HepG2 (cell line): Measurements from ENCODE around the gene CDK8. TPM values are rescaled to one million over a fixed set of nuclear protein-coding genes. Genes with fewer than 3 reads are reported as not detected.

ENCODE experiments used
- FOSL1 ChIP-seq: sonication (generic); formaldehyde crosslinking; IDR thresholded peaks from 2 replicates; pipeline ENCODE4 v1.9.0; 2021; ENCODE audit warnings: missing genetic modification reagents, borderline replicate concordance
- GABPB1 ChIP-seq: IDR thresholded peaks from 2 replicates; pipeline ENCODE4 v1.6.1; 2016; ENCODE audit warnings: mild to moderate bottlenecking, missing genetic modification reagents, moderate library complexity, missing compliant biosample characterization
- RBM39 ChIP-seq: fragments of 200-400 bp; formaldehyde crosslinking; IDR thresholded peaks from one replicate; pipeline ENCODE4 v1.6.1; 2018; ENCODE audit warnings: antibody characterized with exemption, mild to moderate bottlenecking, low read depth, low read length; ENCODE audit not compliant: poor library complexity, severe bottlenecking
- SOX6 ChIP-seq, 2 experiments: fragments of 450-650 bp in 1 of 2; sonication (generic) in 1 of 2; formaldehyde crosslinking in 1 of 2; IDR thresholded peaks; 2 replicates each; pipeline versions ENCODE4 v1.4.0 to v1.6.1; 2017 to 2020; ENCODE audit warnings: antibody characterized with exemption in 1 of 2, mild to moderate bottlenecking in 1 of 2, missing genetic modification reagents in 1 of 2
- U2AF1 ChIP-seq: fragments of 200-400 bp; formaldehyde crosslinking; optimal IDR thresholded peaks from 2 replicates; pipeline ENCODE3; 2017; ENCODE audit warnings: mild to moderate bottlenecking, low read depth, low read length
- ZKSCAN5 ChIP-seq: sonication (generic); formaldehyde crosslinking; IDR thresholded peaks from 2 replicates; pipeline ENCODE4 v1.5.1; 2020; ENCODE audit warnings: mild to moderate bottlenecking, missing genetic modification reagents
- ZNF549 ChIP-seq: sonication (generic); formaldehyde crosslinking; IDR thresholded peaks from 2 replicates; pipeline ENCODE4 v1.5.0; 2020; ENCODE audit warnings: missing genetic modification reagents
- ZNF589 ChIP-seq: sonication (generic); formaldehyde crosslinking; conservative IDR thresholded peaks from 2 replicates; pipeline ENCODE4 v1.8.0; 2022; ENCODE audit warnings: mild to moderate bottlenecking, moderate library complexity, missing genetic modification reagents
- polyA plus RNA-seq, 8 experiments: library from polyadenylated mRNA; depleted of rRNA in 3 of 8; stranded (reverse) in 7 of 8; unstranded in 1 of 8; fragments of >200 nt; fragmentation: Illumina TruSeq in 4 of 8; extraction: Trizol in 4 of 8; gene quantifications; 2 replicates each; pipeline versions ENCODE4 v1.2.1 to v1.2.3, GENCODE V29; 2011 to 2016; ENCODE audit warnings: low read depth in 4 of 8, missing spikeins in 1 of 8, mixed read lengths in 1 of 8; ENCODE audit not compliant: insufficient read depth in 1 of 8
- total RNA-seq, 5 experiments: library from RNA; depleted of rRNA; stranded (reverse); fragments of >200 nt; fragmentation: Illumina TruSeq; extraction: Trizol; gene quantifications; 2 replicates each; pipeline ENCODE4 v1.2.3, GENCODE V29; 2016; ENCODE audit warnings: low read depth in 1 of 5
- TF ChIP-seq, protein P1 (sequence below): sonication (generic); formaldehyde crosslinking; IDR thresholded peaks from 2 replicates; pipeline ENCODE4 v1.4.0; 2020; ENCODE audit warnings: missing genetic modification reagents
- TF ChIP-seq, protein P2 (sequence below): sonication (generic); formaldehyde crosslinking; IDR thresholded peaks from 2 replicates; pipeline ENCODE4 v1.4.0; 2020; ENCODE audit warnings: missing genetic modification reagents, mild to moderate bottlenecking, borderline replicate concordance
- TF ChIP-seq, protein P3 (sequence below): sonication (generic); formaldehyde crosslinking; IDR thresholded peaks from 2 replicates; pipeline ENCODE4 v1.4.0; 2020; ENCODE audit warnings: mild to moderate bottlenecking, low read depth, missing genetic modification reagents
- TF ChIP-seq, protein P4 (sequence below): fragments of 450-650 bp; IDR thresholded peaks from 2 replicates; pipeline ENCODE4 v1.6.1; 2016
- TF ChIP-seq, protein P5 (sequence below): sonication (generic); formaldehyde crosslinking; IDR thresholded peaks from 2 replicates; pipeline ENCODE4 v1.4.0; 2020; ENCODE audit warnings: low read depth, mild to moderate bottlenecking, missing genetic modification reagents
- TF ChIP-seq, protein P6 (sequence below): sonication (generic); formaldehyde crosslinking; IDR thresholded peaks from 2 replicates; pipeline ENCODE4 v1.4.0; 2020; ENCODE audit warnings: missing genetic modification reagents

CDK8 gene
- total and polyA plus RNA-seq, 2 of the 13 experiments (the other 11 are each of a cell fraction or from before 2014, with no cell fraction given), result 15.8 to 16.4 TPM

DNA sequence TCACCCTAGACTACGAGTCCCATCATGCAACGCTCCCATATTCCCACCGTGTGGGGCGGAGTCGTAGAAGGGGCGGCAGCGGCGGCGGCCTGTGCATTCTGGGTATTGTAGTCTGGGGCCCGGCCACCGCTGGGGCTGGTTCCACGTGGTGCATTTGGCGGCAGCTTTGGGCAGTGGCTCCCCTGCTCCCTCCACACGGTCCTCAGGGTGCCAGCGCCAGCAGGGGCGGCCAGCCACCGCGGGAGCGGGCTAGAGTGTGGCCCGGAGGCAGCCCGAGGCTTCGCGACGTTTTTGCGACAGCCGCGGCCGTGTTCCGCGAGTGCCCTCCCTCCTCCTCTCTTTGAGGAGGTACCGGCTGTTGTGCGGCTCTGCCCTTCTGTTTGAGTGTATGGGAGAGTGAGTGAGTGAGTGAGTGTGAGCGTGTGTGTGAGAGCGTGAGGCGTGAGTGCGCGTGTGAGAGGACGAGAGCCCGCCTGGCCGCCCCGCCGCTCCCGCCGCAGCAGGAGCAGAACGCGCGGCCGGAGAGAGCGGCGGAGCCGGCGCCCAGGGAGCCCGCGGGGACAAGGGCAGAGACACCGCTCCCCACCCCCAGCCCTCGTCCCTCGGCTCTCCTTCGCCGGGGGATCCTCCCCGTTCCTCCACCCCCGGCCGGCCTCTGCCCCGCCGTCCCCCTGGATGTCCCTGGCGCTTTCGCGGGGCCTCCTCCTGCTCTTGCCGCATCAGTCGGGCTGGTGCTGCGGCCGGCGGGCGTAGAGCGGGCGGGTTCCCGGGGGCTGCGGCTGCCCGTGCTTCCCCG lies at the start of gene CDK8 (continued):
- TF ChIP-seq, protein P1, sequence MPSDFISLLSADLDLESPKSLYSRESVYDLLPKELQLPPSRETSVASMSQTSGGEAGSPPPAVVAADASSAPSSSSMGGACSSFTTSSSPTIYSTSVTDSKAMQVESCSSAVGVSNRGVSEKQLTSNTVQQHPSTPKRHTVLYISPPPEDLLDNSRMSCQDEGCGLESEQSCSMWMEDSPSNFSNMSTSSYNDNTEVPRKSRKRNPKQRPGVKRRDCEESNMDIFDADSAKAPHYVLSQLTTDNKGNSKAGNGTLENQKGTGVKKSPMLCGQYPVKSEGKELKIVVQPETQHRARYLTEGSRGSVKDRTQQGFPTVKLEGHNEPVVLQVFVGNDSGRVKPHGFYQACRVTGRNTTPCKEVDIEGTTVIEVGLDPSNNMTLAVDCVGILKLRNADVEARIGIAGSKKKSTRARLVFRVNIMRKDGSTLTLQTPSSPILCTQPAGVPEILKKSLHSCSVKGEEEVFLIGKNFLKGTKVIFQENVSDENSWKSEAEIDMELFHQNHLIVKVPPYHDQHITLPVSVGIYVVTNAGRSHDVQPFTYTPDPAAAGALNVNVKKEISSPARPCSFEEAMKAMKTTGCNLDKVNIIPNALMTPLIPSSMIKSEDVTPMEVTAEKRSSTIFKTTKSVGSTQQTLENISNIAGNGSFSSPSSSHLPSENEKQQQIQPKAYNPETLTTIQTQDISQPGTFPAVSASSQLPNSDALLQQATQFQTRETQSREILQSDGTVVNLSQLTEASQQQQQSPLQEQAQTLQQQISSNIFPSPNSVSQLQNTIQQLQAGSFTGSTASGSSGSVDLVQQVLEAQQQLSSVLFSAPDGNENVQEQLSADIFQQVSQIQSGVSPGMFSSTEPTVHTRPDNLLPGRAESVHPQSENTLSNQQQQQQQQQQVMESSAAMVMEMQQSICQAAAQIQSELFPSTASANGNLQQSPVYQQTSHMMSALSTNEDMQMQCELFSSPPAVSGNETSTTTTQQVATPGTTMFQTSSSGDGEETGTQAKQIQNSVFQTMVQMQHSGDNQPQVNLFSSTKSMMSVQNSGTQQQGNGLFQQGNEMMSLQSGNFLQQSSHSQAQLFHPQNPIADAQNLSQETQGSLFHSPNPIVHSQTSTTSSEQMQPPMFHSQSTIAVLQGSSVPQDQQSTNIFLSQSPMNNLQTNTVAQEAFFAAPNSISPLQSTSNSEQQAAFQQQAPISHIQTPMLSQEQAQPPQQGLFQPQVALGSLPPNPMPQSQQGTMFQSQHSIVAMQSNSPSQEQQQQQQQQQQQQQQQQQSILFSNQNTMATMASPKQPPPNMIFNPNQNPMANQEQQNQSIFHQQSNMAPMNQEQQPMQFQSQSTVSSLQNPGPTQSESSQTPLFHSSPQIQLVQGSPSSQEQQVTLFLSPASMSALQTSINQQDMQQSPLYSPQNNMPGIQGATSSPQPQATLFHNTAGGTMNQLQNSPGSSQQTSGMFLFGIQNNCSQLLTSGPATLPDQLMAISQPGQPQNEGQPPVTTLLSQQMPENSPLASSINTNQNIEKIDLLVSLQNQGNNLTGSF (CRISPR knock-in tag), result no peak; the same call in 1 of the 2 replicates
- TF ChIP-seq RBM39 (peak; percentile 57), GABPB1 (CRISPR knock-in tag) (peak; percentile 93), FOSL1 (no peak), ZNF549 (CRISPR knock-in tag) (no peak), ZNF589 (CRISPR knock-in tag) (no peak), SOX6 (IDR thresholded peaks at IDR 0.05) (no peak), SOX6 (CRISPR knock-in tag; IDR thresholded peaks at IDR 0.05) (no peak), ZKSCAN5 (CRISPR knock-in tag) (no peak), U2AF1 (no peak)
- TF ChIP-seq, protein P2, sequence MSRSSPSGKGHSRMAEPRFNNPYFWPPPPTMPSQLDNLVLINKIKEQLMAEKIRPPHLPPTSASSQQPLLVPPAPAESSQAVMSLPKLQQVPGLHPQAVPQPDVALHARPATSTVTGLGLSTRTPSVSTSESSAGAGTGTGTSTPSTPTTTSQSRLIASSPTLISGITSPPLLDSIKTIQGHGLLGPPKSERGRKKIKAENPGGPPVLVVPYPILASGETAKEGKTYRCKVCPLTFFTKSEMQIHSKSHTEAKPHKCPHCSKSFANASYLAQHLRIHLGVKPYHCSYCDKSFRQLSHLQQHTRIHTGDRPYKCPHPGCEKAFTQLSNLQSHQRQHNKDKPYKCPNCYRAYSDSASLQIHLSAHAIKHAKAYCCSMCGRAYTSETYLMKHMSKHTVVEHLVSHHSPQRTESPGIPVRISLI, result no peak
- TF ChIP-seq, protein P3, sequence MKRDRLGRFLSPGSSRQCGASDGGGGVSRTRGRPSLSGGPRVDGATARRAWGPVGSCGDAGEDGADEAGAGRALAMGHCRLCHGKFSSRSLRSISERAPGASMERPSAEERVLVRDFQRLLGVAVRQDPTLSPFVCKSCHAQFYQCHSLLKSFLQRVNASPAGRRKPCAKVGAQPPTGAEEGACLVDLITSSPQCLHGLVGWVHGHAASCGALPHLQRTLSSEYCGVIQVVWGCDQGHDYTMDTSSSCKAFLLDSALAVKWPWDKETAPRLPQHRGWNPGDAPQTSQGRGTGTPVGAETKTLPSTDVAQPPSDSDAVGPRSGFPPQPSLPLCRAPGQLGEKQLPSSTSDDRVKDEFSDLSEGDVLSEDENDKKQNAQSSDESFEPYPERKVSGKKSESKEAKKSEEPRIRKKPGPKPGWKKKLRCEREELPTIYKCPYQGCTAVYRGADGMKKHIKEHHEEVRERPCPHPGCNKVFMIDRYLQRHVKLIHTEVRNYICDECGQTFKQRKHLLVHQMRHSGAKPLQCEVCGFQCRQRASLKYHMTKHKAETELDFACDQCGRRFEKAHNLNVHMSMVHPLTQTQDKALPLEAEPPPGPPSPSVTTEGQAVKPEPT, result 0 out of 2 replicates have a peak, but pooled peaks have one; percentile 20
- TF ChIP-seq, protein P4, sequence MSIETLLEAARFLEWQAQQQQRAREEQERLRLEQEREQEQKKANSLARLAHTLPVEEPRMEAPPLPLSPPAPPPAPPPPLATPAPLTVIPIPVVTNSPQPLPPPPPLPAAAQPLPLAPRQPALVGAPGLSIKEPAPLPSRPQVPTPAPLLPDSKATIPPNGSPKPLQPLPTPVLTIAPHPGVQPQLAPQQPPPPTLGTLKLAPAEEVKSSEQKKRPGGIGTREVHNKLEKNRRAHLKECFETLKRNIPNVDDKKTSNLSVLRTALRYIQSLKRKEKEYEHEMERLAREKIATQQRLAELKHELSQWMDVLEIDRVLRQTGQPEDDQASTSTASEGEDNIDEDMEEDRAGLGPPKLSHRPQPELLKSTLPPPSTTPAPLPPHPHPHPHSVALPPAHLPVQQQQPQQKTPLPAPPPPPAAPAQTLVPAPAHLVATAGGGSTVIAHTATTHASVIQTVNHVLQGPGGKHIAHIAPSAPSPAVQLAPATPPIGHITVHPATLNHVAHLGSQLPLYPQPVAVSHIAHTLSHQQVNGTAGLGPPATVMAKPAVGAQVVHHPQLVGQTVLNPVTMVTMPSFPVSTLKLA, result peak; percentile 43; the same call in 1 of the 2 replicates
- TF ChIP-seq, protein P5, sequence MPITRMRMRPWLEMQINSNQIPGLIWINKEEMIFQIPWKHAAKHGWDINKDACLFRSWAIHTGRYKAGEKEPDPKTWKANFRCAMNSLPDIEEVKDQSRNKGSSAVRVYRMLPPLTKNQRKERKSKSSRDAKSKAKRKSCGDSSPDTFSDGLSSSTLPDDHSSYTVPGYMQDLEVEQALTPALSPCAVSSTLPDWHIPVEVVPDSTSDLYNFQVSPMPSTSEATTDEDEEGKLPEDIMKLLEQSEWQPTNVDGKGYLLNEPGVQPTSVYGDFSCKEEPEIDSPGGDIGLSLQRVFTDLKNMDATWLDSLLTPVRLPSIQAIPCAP, result no peak
- TF ChIP-seq, protein P6, sequence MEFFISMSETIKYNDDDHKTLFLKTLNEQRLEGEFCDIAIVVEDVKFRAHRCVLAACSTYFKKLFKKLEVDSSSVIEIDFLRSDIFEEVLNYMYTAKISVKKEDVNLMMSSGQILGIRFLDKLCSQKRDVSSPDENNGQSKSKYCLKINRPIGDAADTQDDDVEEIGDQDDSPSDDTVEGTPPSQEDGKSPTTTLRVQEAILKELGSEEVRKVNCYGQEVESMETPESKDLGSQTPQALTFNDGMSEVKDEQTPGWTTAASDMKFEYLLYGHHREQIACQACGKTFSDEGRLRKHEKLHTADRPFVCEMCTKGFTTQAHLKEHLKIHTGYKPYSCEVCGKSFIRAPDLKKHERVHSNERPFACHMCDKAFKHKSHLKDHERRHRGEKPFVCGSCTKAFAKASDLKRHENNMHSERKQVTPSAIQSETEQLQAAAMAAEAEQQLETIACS (CRISPR knock-in tag), result 0 out of 2 replicates have a peak, but pooled peaks have one; percentile 25
